Neural crest cell (in vitro differentiated cells): ENCODE results near the gene RIOK3. TPM values are rescaled to one million over a fixed set of nuclear protein-coding genes. Genes with fewer than 3 reads are reported as not detected.
"Not testable (repeated sequence)": the region's sequence is repeated elsewhere in the genome, so short reads cannot be mapped to it uniquely, and the experiment has no call there.

Source experiments
- DNase-seq: peaks from one replicate; pipeline ENCODE4 v3.0.0; 2021; ENCODE audit warnings: low read depth, mixed read lengths, low spot score
- H3K27ac Mint-ChIP-seq: one replicate; pipeline ENCODE4 v1.8.0; 2021; ENCODE audit warnings: mild to moderate bottlenecking, mixed read lengths; ENCODE audit not compliant: unreplicated experiment
- H3K27me3 Mint-ChIP-seq: 2 replicates; pipeline ENCODE4 v1.8.0; 2021; ENCODE audit warnings: low read depth, mild to moderate bottlenecking, mixed read lengths
- H3K36me3 Mint-ChIP-seq: 2 replicates; pipeline ENCODE4 v1.8.0; 2021; ENCODE audit warnings: low read depth, mild to moderate bottlenecking, mixed read lengths
- H3K4me1 Mint-ChIP-seq: 2 replicates; pipeline ENCODE4 v1.8.0; 2021; ENCODE audit warnings: mixed read lengths
- H3K4me3 Mint-ChIP-seq: one replicate; pipeline ENCODE4 v1.8.0; 2021; ENCODE audit warnings: mild to moderate bottlenecking, mixed read lengths
- H3K9me3 Mint-ChIP-seq: 2 replicates; pipeline ENCODE4 v1.8.0; 2021; ENCODE audit warnings: mixed read lengths
- CTCF ChIP-seq: fragments of 200-600 bp; sonication (generic); conservative IDR thresholded peaks from 2 replicates; pipeline ENCODE4 v1.5.0; 2021; ENCODE audit warnings: antibody characterized with exemption, mild to moderate bottlenecking
- total RNA-seq: library from RNA; stranded (reverse); gene quantifications from 2 replicates; pipeline ENCODE4 v1.2.1, GENCODE V29; 2021

Gene RIOK3
- total RNA-seq, 1 donor from 2014 or later: 39.4 TPM

GRCh38 chr18:23487738-23488570 is 34.9 kb downstream of the RIOK3 start:
- TF ChIP-seq CTCF: no peak
- H3K27ac Mint-ChIP-seq: no peak overlapping the region
- DNase-seq: no peak
- H3K4me3 Mint-ChIP-seq: no peak overlapping the region
- peaks cover 6% of the 10 kb centered on the region for H3K36me3 Mint-ChIP-seq
- no peaks in the 10 kb centered on the region for H3K4me1 Mint-ChIP-seq
- H3K9me3 Mint-ChIP-seq: peaks cover 8% of the 10 kb centered on the region
- H3K27me3 Mint-ChIP-seq: no peaks in the 10 kb centered on the region

DNA sequence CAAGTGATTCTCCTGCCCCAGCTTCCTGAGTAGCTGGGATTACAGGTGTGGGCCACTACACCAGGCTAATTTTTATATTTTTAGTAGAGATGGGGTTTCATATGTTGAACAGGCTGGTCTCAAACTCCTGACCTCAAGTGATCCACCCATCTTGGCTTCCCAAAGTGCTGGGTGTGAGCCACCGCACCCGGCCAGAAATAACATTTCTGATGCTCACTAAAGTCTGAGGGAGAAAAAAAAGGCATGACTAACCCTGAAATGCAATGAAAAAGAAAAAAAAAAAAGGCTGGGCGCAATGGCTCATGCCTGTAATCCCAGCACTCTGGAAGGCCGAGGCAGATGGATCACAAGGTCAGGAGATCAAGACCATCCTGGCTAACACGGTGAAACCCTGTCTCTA is 36.5 kb downstream of the RIOK3 start:
- H3K4me3 Mint-ChIP-seq: not testable (repeated sequence)

DNA sequence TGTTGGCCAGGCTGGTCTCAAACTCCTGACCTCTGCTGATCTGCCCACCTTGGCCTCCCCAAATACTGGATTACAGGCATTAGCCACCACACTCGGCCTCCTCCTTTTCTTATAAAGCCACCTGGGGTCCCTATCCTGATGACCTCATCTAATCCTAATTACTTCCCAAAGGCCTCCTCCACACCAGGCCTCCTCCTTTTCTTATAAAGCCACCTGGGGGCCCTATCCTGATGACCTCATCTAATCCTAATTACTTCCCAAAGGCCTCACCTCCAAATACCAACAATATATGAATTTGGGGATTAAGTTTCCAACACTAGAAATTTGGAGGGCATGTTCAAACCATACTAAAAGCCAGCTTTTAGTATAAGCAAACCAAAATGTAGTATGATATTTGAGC is 40.6 kb downstream of the RIOK3 start:
- no peak overlapping the region for H3K27ac Mint-ChIP-seq
- H3K36me3 Mint-ChIP-seq: peaks cover 3% of the 10 kb centered on the region
- no peaks in the 10 kb centered on the region for H3K27me3 Mint-ChIP-seq
- no peak for TF ChIP-seq CTCF
- H3K4me3 Mint-ChIP-seq: no peak overlapping the region
- DNase-seq: no peak
- peaks cover 13% of the 10 kb centered on the region for H3K4me1 Mint-ChIP-seq
- H3K9me3 Mint-ChIP-seq: peaks cover 8% of the 10 kb centered on the region

More for the DNA sequence above, 36.5 kb downstream of the RIOK3 start:
- not testable (repeated sequence) for H3K27ac Mint-ChIP-seq, H3K36me3 Mint-ChIP-seq, H3K4me1 Mint-ChIP-seq, H3K9me3 Mint-ChIP-seq, H3K27me3 Mint-ChIP-seq, DNase-seq

DNA sequence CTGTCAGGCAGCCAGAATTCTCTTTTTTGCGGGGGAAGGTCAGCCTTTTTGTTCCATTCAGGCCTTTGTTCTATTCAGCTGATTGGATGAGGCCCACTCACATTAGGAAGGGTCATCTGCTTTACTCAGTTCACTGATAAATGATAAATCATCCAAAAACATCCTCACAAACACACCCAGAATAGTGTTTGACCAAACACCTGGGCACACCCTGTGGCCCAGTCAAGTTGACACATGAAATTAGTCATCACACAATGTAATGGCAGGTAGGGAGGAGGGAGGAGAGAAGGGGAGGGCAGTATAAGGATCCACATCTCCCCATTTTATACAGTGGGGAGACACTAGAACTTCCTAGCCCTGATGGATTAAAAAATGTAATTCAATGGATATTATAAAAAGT is 41.9 kb downstream of the RIOK3 start:
- Mint-ChIP-seq H3K27me3 (no peaks in the 10 kb centered on the region), H3K4me1 (peaks cover 13% of the 10 kb centered on the region), H3K27ac (no peak overlapping the region), H3K4me3 (no peak overlapping the region), H3K36me3 (peaks cover 3% of the 10 kb centered on the region), H3K9me3 (peaks cover 8% of the 10 kb centered on the region)
- no peak for TF ChIP-seq CTCF
- DNase-seq: no peak

- TF ChIP-seq CTCF: no peak
- Mint-ChIP-seq H3K4me1 (peaks cover 15% of the 10 kb centered on the region), H3K36me3 (peaks cover 2% of the 10 kb centered on the region), H3K27ac (no peak overlapping the region), H3K27me3 (no peaks in the 10 kb centered on the region), H3K4me3 (no peak overlapping the region), H3K9me3 (peaks cover 2% of the 10 kb centered on the region)
- DNase-seq: no peak
Measured at GRCh38 chr18:23495723-23496440, 42.8 kb downstream of the RIOK3 start.

- Mint-ChIP-seq H3K27ac (no peak overlapping the region), H3K4me3 (no peak overlapping the region), H3K9me3 (no peaks in the 10 kb centered on the region), H3K36me3 (no peaks in the 10 kb centered on the region), H3K27me3 (no peaks in the 10 kb centered on the region), H3K4me1 (peaks cover 30% of the 10 kb centered on the region)
- DNase-seq: no peak
- no peak for TF ChIP-seq CTCF
Measured at GRCh38 chr18:23498117-23498516, 45.0 kb downstream of the RIOK3 start.
